GM23248 (cell line): ENCODE measurements around the gene THADA.

Source experiments
- EZH2 ChIP-seq: fragments of 200-600 bp; sonication (generic); IDR thresholded peaks from 2 replicates; pipeline ENCODE4 v1.6.1; 2018; ENCODE audit warnings: antibody characterized with exemption, mild to moderate bottlenecking; ENCODE audit not compliant: insufficient read depth, poor library complexity, severe bottlenecking
- EZH2phosphoT487 ChIP-seq: fragments of 200-600 bp; sonication (generic); IDR thresholded peaks from 2 replicates; pipeline ENCODE4 v1.6.1; 2018; ENCODE audit warnings: antibody characterized with exemption, moderate library complexity, mild to moderate bottlenecking, low read depth; ENCODE audit not compliant: insufficient read depth

DNA sequence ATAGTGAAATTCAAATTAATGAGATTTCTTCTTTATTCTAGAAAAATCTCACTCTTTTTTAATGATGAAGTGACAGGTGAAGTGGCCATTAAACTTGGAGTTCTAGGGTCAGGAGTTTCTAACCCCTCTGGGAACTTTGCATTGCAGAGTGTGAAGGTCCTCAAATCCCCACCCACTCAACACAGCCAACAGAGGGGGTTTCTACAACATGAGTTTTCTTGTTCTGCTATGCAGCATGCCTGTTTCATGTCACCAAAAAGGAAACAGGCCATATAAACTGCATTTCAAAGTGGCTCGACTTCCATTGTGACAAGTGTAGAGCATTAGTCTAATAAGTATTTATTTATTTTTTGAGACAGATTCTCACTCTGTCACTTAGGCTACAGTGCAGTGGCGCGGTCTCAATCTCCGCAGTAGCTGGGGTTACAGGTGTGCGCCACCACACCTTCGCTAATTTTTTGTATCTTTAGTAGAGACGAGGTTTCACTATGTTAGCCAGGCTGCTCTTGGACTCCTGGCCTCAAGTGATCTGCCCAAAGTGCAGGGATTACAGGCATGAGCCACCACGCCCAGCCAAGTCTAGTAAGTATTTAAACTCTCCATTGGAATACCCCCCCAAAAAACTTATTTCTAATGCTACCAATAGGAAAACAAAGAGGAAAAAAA lies 223.3 kb downstream of the THADA start:
- TF ChIP-seq EZH2: no peak
- TF ChIP-seq EZH2phosphoT487: no peak
